ENCODE measurements around the gene MLLT3.

DNA sequence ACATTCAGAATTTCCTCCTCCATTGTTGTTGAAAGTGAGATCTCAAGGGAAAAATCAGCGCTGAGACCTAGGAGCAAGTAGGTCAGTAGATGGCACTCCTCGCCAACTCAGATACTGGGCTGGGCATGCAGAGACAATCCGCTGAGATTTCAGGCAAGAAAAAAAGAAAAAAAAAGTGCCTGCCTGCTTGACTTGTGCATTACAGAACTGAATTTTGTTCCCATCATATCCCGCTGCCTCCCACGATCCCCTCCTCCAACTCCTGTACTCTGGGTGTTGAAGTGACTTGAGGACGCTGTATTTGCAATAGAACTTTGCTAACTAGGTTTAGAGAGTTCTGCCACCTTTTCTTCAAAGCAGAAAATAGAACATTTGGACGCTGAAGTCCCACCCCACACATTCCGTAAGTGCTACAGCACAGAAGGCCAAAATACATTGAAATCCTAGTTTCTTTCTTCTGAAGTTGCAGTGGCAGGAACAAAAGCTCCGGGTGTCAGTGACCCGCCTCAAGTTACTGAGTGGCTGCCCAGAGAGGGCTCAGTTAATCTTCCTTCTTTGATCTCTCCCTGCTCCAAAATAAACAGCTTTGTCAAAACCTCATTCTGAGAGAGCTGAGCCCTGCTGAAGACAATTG lies 265.8 kb downstream of the MLLT3 start:
- TF ChIP-seq, protein P1, sequence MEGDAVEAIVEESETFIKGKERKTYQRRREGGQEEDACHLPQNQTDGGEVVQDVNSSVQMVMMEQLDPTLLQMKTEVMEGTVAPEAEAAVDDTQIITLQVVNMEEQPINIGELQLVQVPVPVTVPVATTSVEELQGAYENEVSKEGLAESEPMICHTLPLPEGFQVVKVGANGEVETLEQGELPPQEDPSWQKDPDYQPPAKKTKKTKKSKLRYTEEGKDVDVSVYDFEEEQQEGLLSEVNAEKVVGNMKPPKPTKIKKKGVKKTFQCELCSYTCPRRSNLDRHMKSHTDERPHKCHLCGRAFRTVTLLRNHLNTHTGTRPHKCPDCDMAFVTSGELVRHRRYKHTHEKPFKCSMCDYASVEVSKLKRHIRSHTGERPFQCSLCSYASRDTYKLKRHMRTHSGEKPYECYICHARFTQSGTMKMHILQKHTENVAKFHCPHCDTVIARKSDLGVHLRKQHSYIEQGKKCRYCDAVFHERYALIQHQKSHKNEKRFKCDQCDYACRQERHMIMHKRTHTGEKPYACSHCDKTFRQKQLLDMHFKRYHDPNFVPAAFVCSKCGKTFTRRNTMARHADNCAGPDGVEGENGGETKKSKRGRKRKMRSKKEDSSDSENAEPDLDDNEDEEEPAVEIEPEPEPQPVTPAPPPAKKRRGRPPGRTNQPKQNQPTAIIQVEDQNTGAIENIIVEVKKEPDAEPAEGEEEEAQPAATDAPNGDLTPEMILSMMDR (IDR thresholded peaks at IDR 0.05), result peak in 1 of 3 donors; percentile 20
- TF ChIP-seq POLR2A (IDR thresholded peaks at IDR 0.05), result no peak
